ENCODE results near the gene CTNNA3.

CTNNA3 gene

GRCh38 chr10:66535439-66535838 lies 1160.6 kb downstream of the CTNNA3 start:
- no peak for DNase-seq (ENCODE audit: low spot score)

- no peak for DNase-seq (ENCODE audit: low spot score)
Observed at GRCh38 chr10:66534866-66535265, 1161.1 kb downstream of the CTNNA3 start.

GRCh38 chr10:66521506-66521905 lies 1174.5 kb downstream of the CTNNA3 start:
- DNase-seq (ENCODE audit: low spot score), result no peak

- DNase-seq (ENCODE audit: low spot score), result no peak
Observed at GRCh38 chr10:66519616-66520015, 1176.4 kb downstream of the CTNNA3 start.

GRCh38 chr10:66514666-66515065 lies 1181.3 kb downstream of the CTNNA3 start:
- no peak for DNase-seq (ENCODE audit: low spot score)

- DNase-seq (ENCODE audit: low spot score), result no peak
Observed at GRCh38 chr10:66513504-66513903, 1182.5 kb downstream of the CTNNA3 start.

GRCh38 chr10:66505003-66505657 lies 1190.9 kb downstream of the CTNNA3 start:
- no peak for DNase-seq (ENCODE audit: low spot score)

- no peak for DNase-seq (ENCODE audit: low spot score)
Observed at GRCh38 chr10:66501356-66501755, 1194.6 kb downstream of the CTNNA3 start.

GRCh38 chr10:66483966-66484365 lies 1212.0 kb downstream of the CTNNA3 start:
- DNase-seq (ENCODE audit: low spot score), result no peak

- DNase-seq (ENCODE audit: low spot score), result no peak
Observed at GRCh38 chr10:66472156-66472555, 1223.8 kb downstream of the CTNNA3 start.

- DNase-seq (ENCODE audit: low spot score), result no peak
Observed at GRCh38 chr10:66467042-66467441, 1229.0 kb downstream of the CTNNA3 start.

- DNase-seq (ENCODE audit: low spot score), result no peak
Observed at GRCh38 chr10:66466622-66467021, 1229.4 kb downstream of the CTNNA3 start.

- no peak for DNase-seq (ENCODE audit: low spot score)
Observed at GRCh38 chr10:66463611-66464010, 1232.4 kb downstream of the CTNNA3 start.

- DNase-seq (ENCODE audit: low spot score), result no peak
Observed at GRCh38 chr10:66457629-66458028, 1238.4 kb downstream of the CTNNA3 start.

GRCh38 chr10:66455304-66455703 lies 1240.7 kb downstream of the CTNNA3 start:
- no peak for DNase-seq (ENCODE audit: low spot score)

- no peak for DNase-seq (ENCODE audit: low spot score)
Observed at GRCh38 chr10:66440568-66440967, 1255.4 kb downstream of the CTNNA3 start.

GRCh38 chr10:66414943-66415342 lies 1281.1 kb downstream of the CTNNA3 start:
- no peak for DNase-seq (ENCODE audit: low spot score)

GRCh38 chr10:66405566-66405965 lies 1290.4 kb downstream of the CTNNA3 start:
- no peak for DNase-seq (ENCODE audit: low spot score)

- no peak for DNase-seq (ENCODE audit: low spot score)
Observed at GRCh38 chr10:66398669-66399068, 1297.3 kb downstream of the CTNNA3 start.

GRCh38 chr10:66394342-66395063 lies 1301.5 kb downstream of the CTNNA3 start:
- DNase-seq (ENCODE audit: low spot score), result no peak

GRCh38 chr10:66390926-66391325 lies 1305.1 kb downstream of the CTNNA3 start:
- DNase-seq (ENCODE audit: low spot score), result no peak

GRCh38 chr10:66381045-66381444 lies 1315.0 kb downstream of the CTNNA3 start:
- DNase-seq (ENCODE audit: low spot score), result no peak

- DNase-seq (ENCODE audit: low spot score), result no peak
Observed at GRCh38 chr10:66378117-66378876, 1317.7 kb downstream of the CTNNA3 start.
